IMR-90 (cell line): ENCODE results near the gene ACP1. TPM values are rescaled to one million over a fixed set of nuclear protein-coding genes. Genes with fewer than 3 reads are reported as not detected.

Experiments used
- ATAC-seq: fragments of 200-7000 bp; cut with Tn5 transposase; 2 replicates; pipeline ENCODE4 v1.9.1; 2020; ENCODE audit warnings: low read depth, mild to moderate bottlenecking, moderate library complexity
- BruUV-seq: library from RNA; stranded (reverse); fragments of 400-500 nt; replicated peaks from 2 replicates; lab custom pipeline; 2021; lab: Mats Ljungman, UMichigan
- CTCF ChIA-PET: fragments of 300-600 bp; formaldehyde crosslinking; extraction: SDS; loops from one replicate; lab custom pipeline; 2021; ENCODE audit warnings: antibody characterized with exemption; lab: Yijun Ruan, JAX
- POLR2A ChIA-PET: fragments of 300-600 bp; sonication (Branson Sonifier 250); formaldehyde crosslinking; loops from one replicate; lab custom pipeline; 2022; ENCODE audit warnings: antibody characterized with exemption; ENCODE audit not compliant: unreplicated experiment; lab: Charles Lee
- DNase-seq: peaks from one replicate; pipeline ENCODE4 v3.0.0; 2013
- H2AFZ ChIP-seq: replicated peaks from 2 replicates; pipeline ENCODE3; 2013; ENCODE audit warnings: low read length, mild to moderate bottlenecking; ENCODE audit not compliant: poor library complexity
- H2AK5ac ChIP-seq: 2 replicates; pipeline ENCODE4 v1.6.1; 2013; ENCODE audit warnings: low read depth, low read length, inconsistent platforms
- H2AK9ac ChIP-seq: replicated peaks from 2 replicates; pipeline ENCODE3; 2013; ENCODE audit warnings: mild to moderate bottlenecking, low read depth, low read length, moderate library complexity; ENCODE audit not compliant: poor library complexity
- H2BK120ac ChIP-seq: 2 replicates; pipeline ENCODE4 v1.6.1; 2013; ENCODE audit warnings: low read depth, low read length, inconsistent platforms
- H2BK15ac ChIP-seq: 3 replicates; pipeline ENCODE4 v1.6.1; 2013; ENCODE audit warnings: low read depth, low read length, inconsistent platforms
- H2BK20ac ChIP-seq: 2 replicates; pipeline ENCODE4 v1.6.1; 2013; ENCODE audit warnings: low read depth, mild to moderate bottlenecking, inconsistent platforms, low read length, moderate library complexity
- H2BK5ac ChIP-seq: 2 replicates; pipeline ENCODE4 v1.6.1; 2013; ENCODE audit warnings: mild to moderate bottlenecking, low read depth, low read length, inconsistent platforms; ENCODE audit not compliant: poor library complexity, severe bottlenecking
- H3K14ac ChIP-seq: replicated peaks from 2 replicates; pipeline ENCODE4 v1.6.1; 2013; ENCODE audit warnings: low read depth, low read length, inconsistent platforms
- H3K18ac ChIP-seq: 2 replicates; pipeline ENCODE4 v1.6.1; 2013; ENCODE audit warnings: low read depth, low read length, control low read depth
- H3K23ac ChIP-seq: 2 replicates; pipeline ENCODE4 v1.6.1; 2013; ENCODE audit warnings: low read depth, low read length, inconsistent platforms
- H3K27ac ChIP-seq: 2 replicates; pipeline ENCODE4 v1.5.1; 2013; ENCODE audit warnings: mild to moderate bottlenecking, control low read depth, low read length; ENCODE audit not compliant: insufficient read depth
- H3K27me3 ChIP-seq: 2 replicates; pipeline ENCODE4 v1.6.1; 2013; ENCODE audit warnings: low read length; ENCODE audit not compliant: control insufficient read depth, insufficient read depth
- H3K36me3 ChIP-seq: 2 replicates; pipeline ENCODE4 v1.6.1; 2013; ENCODE audit warnings: low read length, mixed read lengths; ENCODE audit not compliant: control insufficient read depth, insufficient read depth
- H3K4ac ChIP-seq: 2 replicates; pipeline ENCODE4 v1.6.1; 2013; ENCODE audit warnings: low read depth, low read length, inconsistent platforms
- H3K4me1 ChIP-seq: 2 replicates; pipeline ENCODE4 v1.6.1; 2013; ENCODE audit warnings: low read length, mixed read lengths; ENCODE audit not compliant: control insufficient read depth, insufficient read depth
- H3K4me2 ChIP-seq: 2 replicates; pipeline ENCODE4 v1.6.1; 2013; ENCODE audit warnings: low read depth, mild to moderate bottlenecking, control low read depth, low read length, moderate library complexity
- H3K4me3 ChIP-seq: 2 replicates; pipeline ENCODE4 v1.5.1; 2013; ENCODE audit warnings: low read depth, mild to moderate bottlenecking, control low read depth, low read length, moderate library complexity; ENCODE audit not compliant: insufficient read depth
- H3K56ac ChIP-seq: 2 replicates; pipeline ENCODE4 v1.6.1; 2013; ENCODE audit warnings: low read length, inconsistent platforms; ENCODE audit not compliant: insufficient read depth; ENCODE audit errors: extremely low read depth
- H3K79me1 ChIP-seq, 2 experiments: 2 replicates each; pipeline ENCODE4 v1.6.1; 2013; ENCODE audit warnings: low read length in 2 of 2, inconsistent platforms in 1 of 2, low read depth in 1 of 2
- H3K9ac ChIP-seq: 2 replicates; pipeline ENCODE4 v1.6.1; 2013; ENCODE audit warnings: low read depth, low read length, control low read depth
- H3K9me1 ChIP-seq: 2 replicates; pipeline ENCODE4 v1.6.1; 2013; ENCODE audit warnings: low read length, inconsistent platforms; ENCODE audit not compliant: insufficient read depth
- H3K9me3 ChIP-seq: 2 replicates; pipeline ENCODE4 v1.6.1; 2013; ENCODE audit warnings: low read length; ENCODE audit not compliant: control insufficient read depth, insufficient read depth
- H4K20me1 ChIP-seq: 2 replicates; pipeline ENCODE4 v1.6.1; 2013; ENCODE audit warnings: low read length, inconsistent platforms; ENCODE audit not compliant: insufficient read depth
- H4K5ac ChIP-seq: 2 replicates; pipeline ENCODE4 v1.6.1; 2013; ENCODE audit warnings: mild to moderate bottlenecking, low read depth, low read length, control low read depth
- H4K8ac ChIP-seq, 2 experiments: 2 replicates each; pipeline ENCODE4 v1.6.1; 2013; ENCODE audit warnings: low read depth in 2 of 2, low read length in 2 of 2, control low read depth in 1 of 2, inconsistent platforms in 1 of 2
- H4K91ac ChIP-seq: 2 replicates; pipeline ENCODE4 v1.6.1; 2013; ENCODE audit warnings: low read depth, low read length, inconsistent platforms; ENCODE audit not compliant: insufficient read depth
- BHLHE40 ChIP-seq: fragments of 150-350 bp; IDR thresholded peaks from 2 replicates; pipeline ENCODE4 v1.6.1; 2016; ENCODE audit warnings: mild to moderate bottlenecking, low read depth, low read length
- CEBPB ChIP-seq: IDR thresholded peaks from 2 replicates; pipeline ENCODE4 v1.6.1; 2012; ENCODE audit warnings: low read depth, low read length, improper control_type of control experiment
- ELK1 ChIP-seq: fragments of 150-350 bp; IDR thresholded peaks from 2 replicates; pipeline ENCODE4 v1.6.1; 2016; ENCODE audit warnings: low read depth, mild to moderate bottlenecking, low read length, moderate library complexity, borderline replicate concordance
- MXI1 ChIP-seq: IDR thresholded peaks from 2 replicates; pipeline ENCODE4 v1.6.1; 2012; ENCODE audit warnings: low read depth, mild to moderate bottlenecking, low read length, moderate library complexity, borderline replicate concordance
- POLR2A ChIP-seq: IDR thresholded peaks from 2 replicates; pipeline ENCODE4 v1.6.1; 2012; ENCODE audit warnings: mild to moderate bottlenecking, low read depth, low read length
- RAD21 ChIP-seq: IDR thresholded peaks from 2 replicates; pipeline ENCODE4 v1.6.1; 2012; ENCODE audit warnings: low read length, improper control_type of control experiment
- WGBS, 2 experiments: methylation state at CpG; one replicate each; pipeline versions ENCODE4 v1.1.5 to v1.1.7; 2013; ENCODE audit warnings: missing lambda C conversion rate in 2 of 2; ENCODE audit not compliant: insufficient read length in 1 of 2; ENCODE audit errors: extremely low coverage in 2 of 2; 5-methylcytosine and 5-hydroxymethylcytosine counted together
- dilution Hi-C: fragments of 300-500 bp; cut with HindIII; formaldehyde crosslinking; loops from one replicate; pipeline ENCODE4 v1.14.3; 2018; ENCODE audit warnings: low sequenced_read_pairs; ENCODE audit not compliant: unreplicated experiment
- in situ Hi-C: fragments of 300-500 bp; cut with MboI; formaldehyde crosslinking; loops from 3 replicates; pipeline ENCODE4 v1.14.3; 2019; ENCODE audit warnings: low sequenced_read_pairs, inconsistent platforms, mixed read lengths
- intact Hi-C: fragments of 100-400 bp; cut with micrococcal nuclease; formaldehyde crosslinking; loops from 2 replicates; pipeline ENCODE4 v1.10.0; 2022
- polyA plus RNA-seq, 3 experiments: library from polyadenylated mRNA; depleted of rRNA; stranded (reverse); fragments of >200 nt; gene quantifications; 2 replicates each; pipeline ENCODE4 v1.2.3, GENCODE V29; 2012; ENCODE audit warnings: low replicate concordance in 1 of 3
- total RNA-seq: library from RNA; depleted of rRNA; stranded (reverse); fragments of >200 nt; gene quantifications from 2 replicates; pipeline ENCODE4 v1.2.3, GENCODE V29; 2012

ACP1 gene
- total and polyA plus RNA-seq, 2 of the 4 experiments (the other 2 are of a cell fraction): 85.7 to 104 TPM

GRCh38 chr2:273333-273732 is 8.6 kb downstream of the ACP1 start:
- no peak overlapping the region for H2AFZ ChIP-seq
- H2AK9ac ChIP-seq: no peak overlapping the region
- no peak overlapping the region for H2BK20ac ChIP-seq
- H3K27ac ChIP-seq: no peak overlapping the region
- no peaks in the 10 kb centered on the region for H3K4me1 ChIP-seq
- no peak overlapping the region for H2BK15ac ChIP-seq
- ChIA-PET CTCF (interaction anchor here (1.0 to 1.1 kb wide), 2 partner anchors 9 to 13 kb away, joined by 3 to 5 read pairs; no protein-coding TSS in a partner anchor), POLR2A (no interaction called here)
- dilution Hi-C loops: no loop called here
- DNase-seq: no peak
- no peak overlapping the region for H3K4ac ChIP-seq
- H3K9me1 ChIP-seq: peaks cover 4% of the 10 kb centered on the region
- H3K23ac ChIP-seq: no peak overlapping the region
- in situ Hi-C loops: no loop called here
- no CpG with 5 or more reads among the region's 6 CpGs for WGBS, 2 experiments
- no peak overlapping the region for H2BK120ac ChIP-seq
- no peak overlapping the region for H3K14ac ChIP-seq
- H3K79me1 ChIP-seq: peaks cover 26 to 49% of the 10 kb centered on the region in 2 experiments
- H3K27me3 ChIP-seq: no peaks in the 10 kb centered on the region
- H3K18ac ChIP-seq: no peak overlapping the region
- H4K5ac ChIP-seq: no peak overlapping the region
- no peak overlapping the region for H3K4me3 ChIP-seq
- H4K20me1 ChIP-seq: peaks cover 61% of the 10 kb centered on the region
- peaks cover 24% of the 10 kb centered on the region for H3K36me3 ChIP-seq
- BruUV-seq: no TSS peak
- TF ChIP-seq RAD21 (no peak), CEBPB (no peak), POLR2A (no peak), ELK1 (no peak), MXI1 (no peak), BHLHE40 (no peak)
- no peak overlapping the region for H3K4me2 ChIP-seq
- H3K56ac ChIP-seq: no peak overlapping the region
- no peak overlapping the region for H3K9ac ChIP-seq
- H3K9me3 ChIP-seq: no peaks in the 10 kb centered on the region
- intact Hi-C loops: no loop called here
- ATAC-seq: no peak
- no peak overlapping the region for H2AK5ac ChIP-seq
- no peak overlapping the region for H2BK5ac ChIP-seq
- H4K91ac ChIP-seq: no peak overlapping the region
- no peak overlapping the region for H4K8ac ChIP-seq
